ENCODE results near the gene RAP1GAP2.

The RAP1GAP2 gene

GRCh38 chr17:2803386-2803785 lies 7.1 kb downstream of the RAP1GAP2 start:
- TF ChIP-seq, protein P1, sequence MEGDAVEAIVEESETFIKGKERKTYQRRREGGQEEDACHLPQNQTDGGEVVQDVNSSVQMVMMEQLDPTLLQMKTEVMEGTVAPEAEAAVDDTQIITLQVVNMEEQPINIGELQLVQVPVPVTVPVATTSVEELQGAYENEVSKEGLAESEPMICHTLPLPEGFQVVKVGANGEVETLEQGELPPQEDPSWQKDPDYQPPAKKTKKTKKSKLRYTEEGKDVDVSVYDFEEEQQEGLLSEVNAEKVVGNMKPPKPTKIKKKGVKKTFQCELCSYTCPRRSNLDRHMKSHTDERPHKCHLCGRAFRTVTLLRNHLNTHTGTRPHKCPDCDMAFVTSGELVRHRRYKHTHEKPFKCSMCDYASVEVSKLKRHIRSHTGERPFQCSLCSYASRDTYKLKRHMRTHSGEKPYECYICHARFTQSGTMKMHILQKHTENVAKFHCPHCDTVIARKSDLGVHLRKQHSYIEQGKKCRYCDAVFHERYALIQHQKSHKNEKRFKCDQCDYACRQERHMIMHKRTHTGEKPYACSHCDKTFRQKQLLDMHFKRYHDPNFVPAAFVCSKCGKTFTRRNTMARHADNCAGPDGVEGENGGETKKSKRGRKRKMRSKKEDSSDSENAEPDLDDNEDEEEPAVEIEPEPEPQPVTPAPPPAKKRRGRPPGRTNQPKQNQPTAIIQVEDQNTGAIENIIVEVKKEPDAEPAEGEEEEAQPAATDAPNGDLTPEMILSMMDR (IDR thresholded peaks at IDR 0.05; ENCODE audit: low read depth, low read length, missing control alignments), result no peak
- Histone ChIP-seq H3K4me3 (ENCODE audit: low read depth, low read length) (no peak overlapping the region), H3K27me3 (replicated peaks) (peaks cover 10% of the 10 kb centered on the region), H3K36me3 (replicated peaks) (no peaks in the 10 kb centered on the region), H3K27ac (no peak overlapping the region)
- no peak for DNase-seq
- in situ Hi-C loops (cut with HindIII; ENCODE audit: low pct_ligation_motif_present, low sequenced_read_pairs), result no loop called here

GRCh38 chr17:2803971-2804370 lies 7.7 kb downstream of the RAP1GAP2 start:
- in situ Hi-C loops (cut with HindIII; ENCODE audit: low pct_ligation_motif_present, low sequenced_read_pairs), result no loop called here
- Histone ChIP-seq H3K4me3 (ENCODE audit: low read depth, low read length) (no peak overlapping the region), H3K36me3 (replicated peaks) (no peaks in the 10 kb centered on the region), H3K27me3 (replicated peaks) (peaks cover 10% of the 10 kb centered on the region), H3K27ac (no peak overlapping the region)
- no peak for DNase-seq
- TF ChIP-seq, protein P1 (IDR thresholded peaks at IDR 0.05; ENCODE audit: low read depth, low read length, missing control alignments), result no peak

DNA sequence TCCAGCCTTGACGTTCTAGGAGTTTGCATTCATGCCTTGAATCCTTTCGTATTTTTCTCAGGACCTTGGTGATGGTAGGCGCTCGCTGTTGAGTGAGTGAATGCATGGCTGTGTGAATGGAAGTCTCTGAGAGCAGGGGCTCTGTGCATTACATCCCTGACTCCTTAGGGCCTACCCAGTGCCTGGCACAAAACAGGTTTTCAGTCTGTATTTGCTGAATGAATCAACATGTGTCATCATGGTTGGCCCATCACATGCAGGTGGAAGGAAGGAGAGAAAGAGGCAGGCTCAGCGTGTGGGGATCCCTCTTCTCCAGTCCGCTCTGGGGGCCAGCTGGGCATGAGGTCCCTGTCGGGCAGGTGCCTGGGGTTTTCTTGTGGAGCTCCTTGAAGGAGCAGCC lies 8.7 kb downstream of the RAP1GAP2 start:
- H3K4me3 ChIP-seq (ENCODE audit: low read depth, low read length), result no peak overlapping the region
- no peak for DNase-seq
- TF ChIP-seq, protein P1 (IDR thresholded peaks at IDR 0.05; ENCODE audit: low read depth, low read length, missing control alignments), result no peak
- peaks cover 4% of the 10 kb centered on the region for H3K27me3 ChIP-seq (replicated peaks)
- no peaks in the 10 kb centered on the region for H3K36me3 ChIP-seq (replicated peaks)
- in situ Hi-C loops (cut with HindIII; ENCODE audit: low pct_ligation_motif_present, low sequenced_read_pairs), result no loop called here
- H3K27ac ChIP-seq, result no peak overlapping the region

DNA sequence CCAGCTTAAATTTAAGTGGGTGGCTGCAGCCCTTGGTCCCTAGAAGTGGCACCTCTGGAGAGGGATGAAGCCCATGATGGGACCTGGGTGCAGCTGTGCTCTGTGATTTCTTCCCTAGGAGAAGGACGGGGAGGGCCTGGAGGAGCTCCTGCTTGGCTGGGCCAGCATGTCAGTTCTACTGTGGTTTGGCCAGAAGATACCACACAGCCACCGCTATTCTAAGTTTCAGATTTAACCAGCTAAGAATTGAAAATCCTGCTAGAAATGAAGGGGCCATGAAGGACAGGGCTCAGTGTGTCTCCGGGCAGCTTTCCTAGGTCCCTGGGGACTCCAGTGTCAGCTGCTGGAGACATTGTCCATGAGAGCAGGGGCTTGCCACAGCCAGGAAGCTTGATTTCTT lies 9.7 kb downstream of the RAP1GAP2 start:
- H3K27ac ChIP-seq, result no peak overlapping the region
- in situ Hi-C loops (cut with HindIII; ENCODE audit: low pct_ligation_motif_present, low sequenced_read_pairs), result no loop called here
- H3K36me3 ChIP-seq (replicated peaks), result no peaks in the 10 kb centered on the region
- TF ChIP-seq, protein P1 (IDR thresholded peaks at IDR 0.05; ENCODE audit: low read depth, low read length, missing control alignments), result no peak
- DNase-seq, result no peak
- H3K4me3 ChIP-seq (ENCODE audit: low read depth, low read length), result no peak overlapping the region
- H3K27me3 ChIP-seq (replicated peaks), result no peaks in the 10 kb centered on the region

- Histone ChIP-seq H3K36me3 (replicated peaks) (no peaks in the 10 kb centered on the region), H3K27me3 (replicated peaks) (no peaks in the 10 kb centered on the region)
Observed at GRCh38 chr17:2808367-2809335, 12.4 kb downstream of the RAP1GAP2 start.

More at GRCh38 chr17:2808367-2809335, 12.4 kb downstream of the RAP1GAP2 start:
- Histone ChIP-seq H3K4me3 (ENCODE audit: low read depth, low read length) (no peak overlapping the region), H3K27ac (no peak overlapping the region)
- DNase-seq, result no peak
- TF ChIP-seq, protein P1 (IDR thresholded peaks at IDR 0.05; ENCODE audit: low read depth, low read length, missing control alignments), result no peak
- in situ Hi-C loops (cut with HindIII; ENCODE audit: low pct_ligation_motif_present, low sequenced_read_pairs), result no loop called here
